ENCODE data around the gene ZNF285.
"Not testable (repeated sequence)": the region's sequence is repeated elsewhere in the genome, so short reads cannot be mapped to it uniquely, and the experiment has no call there.

Gene ZNF285

DNA sequence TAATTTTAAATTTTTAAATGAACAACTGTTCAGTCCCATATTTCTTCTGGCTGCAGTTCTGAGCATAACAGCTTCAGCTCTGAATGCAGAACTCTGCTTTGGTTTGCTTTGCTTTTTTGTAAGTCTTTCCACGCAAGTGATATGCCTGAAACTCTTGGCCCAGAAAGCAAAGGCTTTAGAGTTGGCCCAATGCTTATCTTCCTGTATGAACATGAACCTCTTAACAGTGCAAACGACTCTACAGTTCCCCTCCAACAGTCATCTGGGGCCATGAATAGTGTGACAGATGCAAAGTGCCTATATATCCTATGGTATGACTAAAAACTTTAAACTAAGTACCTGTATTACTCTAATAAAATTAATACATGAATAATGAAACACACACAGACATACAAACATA lies 59.6 kb downstream of the ZNF285 start:
- Mint-ChIP-seq H3K4me1 (ENCODE audit: low read depth) (peaks cover 3% of the 10 kb centered on the region), H3K4me3 (no peak overlapping the region), H3K27ac (no peak overlapping the region), H3K36me3 (ENCODE audit: low read depth) (peaks cover 6% of the 10 kb centered on the region), H3K27me3 (no peaks in the 10 kb centered on the region), H3K9me3 (peaks cover 33% of the 10 kb centered on the region)

DNA sequence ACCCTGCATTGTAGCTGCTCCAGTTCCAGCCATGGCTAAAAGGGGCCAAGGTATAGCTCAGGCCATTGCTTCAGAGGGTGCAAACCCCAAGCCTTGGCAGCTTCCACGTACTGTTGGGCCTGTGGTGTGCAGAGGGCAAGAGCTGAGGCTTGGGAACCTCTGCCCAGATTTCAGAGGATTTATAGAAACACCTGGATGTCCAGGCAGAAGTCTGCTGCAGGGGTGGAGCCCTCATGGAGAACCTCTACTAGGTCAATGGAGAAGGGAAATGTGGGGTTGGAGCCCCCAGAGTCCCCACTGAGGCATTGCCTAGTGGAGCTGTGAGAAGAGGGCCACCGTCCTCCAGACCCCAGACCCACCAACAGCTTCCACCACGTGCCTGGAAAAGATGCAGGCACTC lies 66.8 kb downstream of the ZNF285 start:
- not testable (repeated sequence) for H3K27ac Mint-ChIP-seq; H3K27me3 Mint-ChIP-seq; H3K4me1 Mint-ChIP-seq (ENCODE audit: low read depth); H3K4me3 Mint-ChIP-seq
- Mint-ChIP-seq H3K9me3 (peaks cover 58% of the 10 kb centered on the region), H3K36me3 (ENCODE audit: low read depth) (peaks cover 39% of the 10 kb centered on the region)
